Measurements from ENCODE around the gene SRP9.

DNA sequence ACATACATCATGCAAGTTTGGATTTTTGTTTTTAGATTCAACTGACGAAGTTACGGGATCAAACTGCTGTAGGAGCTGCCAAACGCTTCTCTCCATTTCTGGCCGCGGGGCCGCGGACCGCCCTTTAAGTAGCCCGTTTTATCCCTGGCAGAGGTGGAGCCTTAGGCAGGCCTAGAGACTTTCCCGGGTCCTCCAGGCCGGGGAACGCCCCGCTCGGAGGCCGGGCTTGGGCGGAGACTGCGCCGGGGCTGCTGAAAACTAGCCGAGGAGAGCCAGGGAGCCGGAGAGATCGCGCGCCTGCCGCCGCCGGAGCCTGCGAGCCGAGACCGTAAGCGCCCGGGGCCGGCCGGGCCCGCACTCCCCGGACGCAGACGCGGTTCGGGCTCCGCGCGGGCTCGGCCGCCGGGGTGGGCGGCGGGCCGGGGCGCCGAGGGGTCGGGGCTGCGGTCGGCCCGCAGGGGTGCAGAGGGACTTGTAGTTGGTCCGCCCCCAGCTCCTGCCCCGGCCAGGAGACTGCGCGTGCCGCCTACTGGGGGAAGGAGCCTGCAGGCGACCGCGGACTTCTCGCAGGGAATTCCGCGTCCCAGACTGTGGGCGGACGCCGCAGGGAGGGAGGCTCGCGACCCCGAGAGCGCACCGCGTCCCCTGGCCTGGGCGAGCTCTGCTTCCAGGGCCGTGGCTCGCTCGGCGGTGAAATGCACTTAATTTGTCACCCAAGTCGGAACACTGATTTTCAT lies 32.4 kb downstream of the SRP9 start, which contains the start of gene EPHX1:
- TF ChIP-seq, protein P1, sequence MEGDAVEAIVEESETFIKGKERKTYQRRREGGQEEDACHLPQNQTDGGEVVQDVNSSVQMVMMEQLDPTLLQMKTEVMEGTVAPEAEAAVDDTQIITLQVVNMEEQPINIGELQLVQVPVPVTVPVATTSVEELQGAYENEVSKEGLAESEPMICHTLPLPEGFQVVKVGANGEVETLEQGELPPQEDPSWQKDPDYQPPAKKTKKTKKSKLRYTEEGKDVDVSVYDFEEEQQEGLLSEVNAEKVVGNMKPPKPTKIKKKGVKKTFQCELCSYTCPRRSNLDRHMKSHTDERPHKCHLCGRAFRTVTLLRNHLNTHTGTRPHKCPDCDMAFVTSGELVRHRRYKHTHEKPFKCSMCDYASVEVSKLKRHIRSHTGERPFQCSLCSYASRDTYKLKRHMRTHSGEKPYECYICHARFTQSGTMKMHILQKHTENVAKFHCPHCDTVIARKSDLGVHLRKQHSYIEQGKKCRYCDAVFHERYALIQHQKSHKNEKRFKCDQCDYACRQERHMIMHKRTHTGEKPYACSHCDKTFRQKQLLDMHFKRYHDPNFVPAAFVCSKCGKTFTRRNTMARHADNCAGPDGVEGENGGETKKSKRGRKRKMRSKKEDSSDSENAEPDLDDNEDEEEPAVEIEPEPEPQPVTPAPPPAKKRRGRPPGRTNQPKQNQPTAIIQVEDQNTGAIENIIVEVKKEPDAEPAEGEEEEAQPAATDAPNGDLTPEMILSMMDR (IDR thresholded peaks at IDR 0.05), result no peak
- no peak for TF ChIP-seq EZH2 (IDR thresholded peaks at IDR 0.05; ENCODE audit: borderline replicate concordance, insufficient read depth, low read depth, low read length, poor library complexity, severe bottlenecking)
